Lung (tissue), 12 donors: ENCODE results near the gene WTAP. TPM values are rescaled to one million over a fixed set of nuclear protein-coding genes. Genes with fewer than 3 reads are reported as not detected.

Experiments
- ATAC-seq: fragments of 200-7000 bp; cut with Tn5 transposase; one replicate; pipeline ENCODE4 v1.9.1; 2020; ENCODE audit warnings: moderate number of reproducible peaks; ENCODE audit not compliant: insufficient read depth, low FRiP score
- DNase-seq, 3 donors: peaks; one replicate each; pipeline ENCODE4 v3.0.0-alpha.2; 2013 to 2017
- H3K27ac ChIP-seq, 2 donors: one replicate each; pipeline ENCODE4 v1.5.1; 2013; ENCODE audit warnings: mild to moderate bottlenecking in 2 of 2, moderate library complexity in 2 of 2, control low read depth in 1 of 2, inconsistent platforms in 1 of 2, low read depth in 1 of 2, low read length in 1 of 2
- H3K27me3 ChIP-seq, 3 donors: one replicate each; pipeline ENCODE4 v1.5.1; 2013; ENCODE audit warnings: low read length in 2 of 3; ENCODE audit not compliant: control insufficient read depth in 3 of 3, insufficient read depth in 3 of 3
- H3K36me3 ChIP-seq, 4 donors: one replicate each; pipeline ENCODE4 v1.5.1; 2013; ENCODE audit warnings: low read length in 4 of 4, mild to moderate bottlenecking in 1 of 4, moderate library complexity in 1 of 4; ENCODE audit not compliant: control insufficient read depth in 4 of 4, insufficient read depth in 4 of 4
- H3K4me1 ChIP-seq, 5 donors: one replicate each; pipeline ENCODE4 v1.5.1; 2013; ENCODE audit warnings: low read length in 5 of 5, mild to moderate bottlenecking in 2 of 5, moderate library complexity in 1 of 5; ENCODE audit not compliant: control insufficient read depth in 5 of 5, insufficient read depth in 5 of 5
- H3K4me3 ChIP-seq: one replicate; pipeline ENCODE4 v1.5.1; 2013; ENCODE audit warnings: mild to moderate bottlenecking, control low read depth, moderate library complexity
- H3K9ac ChIP-seq, 2 donors: one replicate each; pipeline ENCODE4 v1.5.1; 2013; ENCODE audit warnings: low read length in 2 of 2, control low read depth in 1 of 2; ENCODE audit not compliant: insufficient read depth in 1 of 2
- H3K9me3 ChIP-seq, 4 donors: one replicate each; pipeline ENCODE4 v1.5.1; 2013; ENCODE audit warnings: low read length in 3 of 4, mild to moderate bottlenecking in 1 of 4, moderate library complexity in 1 of 4; ENCODE audit not compliant: control insufficient read depth in 4 of 4, insufficient read depth in 3 of 4
- CTCF ChIP-seq: IDR thresholded peaks from 2 replicates; pipeline ENCODE4 v1.5.1; 2012; ENCODE audit warnings: mild to moderate bottlenecking; ENCODE audit errors: control extremely low read depth, extremely low read depth
- WGBS, 2 donors: extraction: QIAGEN DNeasy Blood & Tissue Kit; methylation state at CpG; one replicate each; pipeline ENCODE4 v1.1.7; 2013; 5-methylcytosine and 5-hydroxymethylcytosine counted together
- polyA plus RNA-seq, 2 donors: library from polyadenylated mRNA; stranded (reverse); fragments of 200-250 nt; gene quantifications; one replicate each; pipeline ENCODE4 v1.2.1, GENCODE V29; 2013
- total RNA-seq, 2 donors: library from RNA; depleted of rRNA in 1 of 2; stranded (reverse); fragments of >200 nt in 1 of 2; gene quantifications; one replicate each; pipeline ENCODE4 v1.2.1, GENCODE V29; 2014 to 2021
- donor health status: control.
- donor health status: control.
- donor health status: Bipolar disorder and iron deficiency.
- donor health status: healthy.
- donor health status: DM: yes; HTN: yes; CAD: no.

Gene WTAP
- total and polyA plus RNA-seq, 4 donors = 70.8 to 145 (median 113) TPM

- Histone ChIP-seq H3K9ac (no peak overlapping the region), H3K4me3 (no peak overlapping the region), H3K27me3 (no peaks in the 10 kb centered on the region), H3K27ac (no peak overlapping the region), H3K36me3 (peaks cover 10 to 41% (median 27%) of the 10 kb centered on the region in 4 donors), H3K9me3 (no peaks in the 10 kb centered on the region), H3K4me1 (peaks cover 0 to 12% (median 0%) of the 10 kb centered on the region in 5 donors)
- DNase-seq = no peak
- TF ChIP-seq CTCF = no peak
- no peak for ATAC-seq
- WGBS, 2 donors = 82 to 83% methylated on average over 3 of the region's 3 CpGs
Observed at GRCh38 chr6:159682295-159682694, 45.0 kb upstream of the WTAP start.

GRCh38 chr6:159682810-159683209 lies 44.5 kb upstream of the WTAP start:
- Histone ChIP-seq H3K4me1 (peaks cover 0 to 12% (median 0%) of the 10 kb centered on the region in 5 donors), H3K9me3 (no peaks in the 10 kb centered on the region), H3K4me3 (no peak overlapping the region), H3K27ac (peak overlapping the region in 1 of 2 donors; percentile 77), H3K27me3 (no peaks in the 10 kb centered on the region), H3K9ac (no peak overlapping the region), H3K36me3 (peaks cover 13 to 40% (median 25%) of the 10 kb centered on the region in 4 donors)
- 95 to 100% methylated on average over 1 of the region's 1 CpG for WGBS, 2 donors
- no peak for TF ChIP-seq CTCF
- DNase-seq = no peak
- no peak for ATAC-seq

GRCh38 chr6:159684013-159684304 lies 43.3 kb upstream of the WTAP start:
- Histone ChIP-seq H3K4me3 (no peak overlapping the region), H3K27ac (no peak overlapping the region), H3K4me1 (peaks cover 0 to 18% (median 0%) of the 10 kb centered on the region in 5 donors)

More at GRCh38 chr6:159684013-159684304, 43.3 kb upstream of the WTAP start:
- DNase-seq (no peak), ATAC-seq (no peak)
- Histone ChIP-seq H3K9me3 (no peaks in the 10 kb centered on the region), H3K36me3 (peaks cover 13 to 33% (median 23%) of the 10 kb centered on the region in 4 donors), H3K27me3 (no peaks in the 10 kb centered on the region), H3K9ac (no peak overlapping the region)
- no peak for TF ChIP-seq CTCF
- WGBS, 2 donors = 89 to 94% methylated on average over 1 of the region's 1 CpG
